Astrocyte (in vitro differentiated cells and primary cell): Measurements from ENCODE around the gene OTUB1. TPM values are rescaled to one million over a fixed set of nuclear protein-coding genes. Genes with fewer than 3 reads are reported as not detected.

ENCODE experiments used
- total RNA-seq: library from RNA; stranded (reverse); gene quantifications from 2 replicates; pipeline ENCODE4 v1.2.1, GENCODE V29; 2021

OTUB1 gene
- total RNA-seq, 1 donor from 2014 or later: 78.5 TPM

Other genes with a start within 250 kb of the OTUB1 start
- gene ZFTA, start 217.7 kb upstream of the OTUB1 start, total RNA-seq: 29.0 and 31.2 TPM in 2 replicates
- 43.7 and 48.3 TPM in 2 replicates for gene SPINDOC, start 173.0 kb upstream of the OTUB1 start, total RNA-seq
- gene MARK2, start 147.3 kb upstream of the OTUB1 start, total RNA-seq: 37.2 and 38.1 TPM in 2 replicates
- 18.8 and 20.3 TPM in 2 replicates for gene RCOR2, start 69.3 kb upstream of the OTUB1 start, total RNA-seq
- gene NAA40, start 47.4 kb upstream of the OTUB1 start, total RNA-seq: 21.2 and 23.2 TPM in 2 replicates
- gene COX8A, start 11.8 kb upstream of the OTUB1 start, total RNA-seq: 274 and 289 TPM in 2 replicates
- gene FLRT1, start 49.5 kb downstream of the OTUB1 start, total RNA-seq: 0.20 and 0.41 TPM in 2 replicates
- gene MACROD1, start 179.7 kb downstream of the OTUB1 start, total RNA-seq: 3.4 and 5.1 TPM in 2 replicates
- 179 and 200 TPM in 2 replicates for gene STIP1, start 199.7 kb downstream of the OTUB1 start, total RNA-seq
- gene FERMT3, start 220.3 kb downstream of the OTUB1 start, total RNA-seq: 1.3 and 1.6 TPM in 2 replicates
- gene TRPT1, start 239.7 kb downstream of the OTUB1 start, total RNA-seq: 28.8 and 29.4 TPM in 2 replicates
- gene NUDT22, start 239.8 kb downstream of the OTUB1 start, total RNA-seq: 40.2 and 40.7 TPM in 2 replicates
- 23.8 and 25.7 TPM in 2 replicates for gene DNAJC4, start 244.1 kb downstream of the OTUB1 start, total RNA-seq
- 30.4 and 36.8 TPM in 2 replicates for gene VEGFB, start 248.1 kb downstream of the OTUB1 start, total RNA-seq